Muscle of leg (tissue), 11 donors: ENCODE data around the gene PPP1R1B. TPM values are rescaled to one million over a fixed set of nuclear protein-coding genes. Genes with fewer than 3 reads are reported as not detected.

Experiments
- DNase-seq: peaks from one replicate; pipeline ENCODE4 v3.0.0; 2013
- H3K27ac ChIP-seq: one replicate; pipeline ENCODE4 v1.5.1; 2013; ENCODE audit warnings: mild to moderate bottlenecking, low read length, control low read depth
- H3K27me3 ChIP-seq: one replicate; pipeline ENCODE4 v1.6.1; 2013; ENCODE audit warnings: low read length; ENCODE audit not compliant: control insufficient read depth, insufficient read depth
- H3K36me3 ChIP-seq: one replicate; pipeline ENCODE4 v1.6.1; 2013; ENCODE audit warnings: low read length; ENCODE audit not compliant: control insufficient read depth, insufficient read depth
- H3K4me1 ChIP-seq: one replicate; pipeline ENCODE4 v1.6.1; 2013; ENCODE audit warnings: low read length; ENCODE audit not compliant: control insufficient read depth, insufficient read depth
- H3K4me3 ChIP-seq: one replicate; pipeline ENCODE4 v1.5.1; 2013; ENCODE audit warnings: low read length, control low read depth
- H3K9me3 ChIP-seq: replicated peaks from 2 replicates; pipeline ENCODE4 v1.6.1; 2013; ENCODE audit warnings: low read depth, low read length; ENCODE audit not compliant: control insufficient read depth
- WGBS: methylation state at CpG from one replicate; pipeline ENCODE4 v1.1.5; 2013; ENCODE audit warnings: missing lambda C conversion rate; ENCODE audit not compliant: insufficient coverage; 5-methylcytosine and 5-hydroxymethylcytosine counted together
- polyA plus RNA-seq, 8 donors: library from polyadenylated mRNA; unstranded; fragments of 120-200 nt; gene quantifications; one replicate each; pipeline versions ENCODE4 v1.2.1 to v1.2.3, GENCODE V29; 2013; ENCODE audit warnings: inconsistent platforms in 1 of 8, low replicate concordance in 1 of 8; ENCODE audit not compliant: insufficient read length in 8 of 8, insufficient read depth in 1 of 8
- total RNA-seq: library from RNA; stranded (reverse); fragments of 120-200 nt; gene quantifications from one replicate; pipeline ENCODE4 v1.2.4, GENCODE V29; 2013

The PPP1R1B gene
- total and polyA plus RNA-seq, 9 donors, result 0.56 to 2.9 (median 1.6) TPM

DNA sequence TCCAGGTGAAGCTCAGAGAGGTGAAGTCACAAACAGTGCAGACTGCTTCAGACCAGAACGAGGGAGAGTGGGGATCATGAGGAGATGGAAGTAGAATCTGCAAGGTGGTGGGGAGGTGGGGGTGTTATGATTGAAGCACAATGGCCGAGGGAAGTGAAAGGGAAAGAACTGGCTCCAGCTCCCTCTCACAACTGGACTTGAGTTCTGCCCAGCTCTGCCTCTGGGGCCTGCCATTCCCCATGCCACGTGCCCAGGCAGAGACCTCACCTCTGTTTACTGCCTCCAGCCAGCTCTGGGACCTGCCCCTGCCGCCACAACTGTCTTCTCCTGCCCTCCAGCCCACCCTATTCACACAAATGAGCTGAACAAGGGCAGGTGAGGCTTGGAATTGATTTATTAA, 44.0 kb downstream of the PPP1R1B start:
- 47% methylated on average over 2 of the region's 4 CpGs for WGBS
- Histone ChIP-seq H3K4me3 (no peak overlapping the region), H3K27me3 (peaks cover 58% of the 10 kb centered on the region), H3K9me3 (no peaks in the 10 kb centered on the region), H3K27ac (no peak overlapping the region), H3K36me3 (no peaks in the 10 kb centered on the region), H3K4me1 (peaks cover 55% of the 10 kb centered on the region)
- no peak for DNase-seq

DNA sequence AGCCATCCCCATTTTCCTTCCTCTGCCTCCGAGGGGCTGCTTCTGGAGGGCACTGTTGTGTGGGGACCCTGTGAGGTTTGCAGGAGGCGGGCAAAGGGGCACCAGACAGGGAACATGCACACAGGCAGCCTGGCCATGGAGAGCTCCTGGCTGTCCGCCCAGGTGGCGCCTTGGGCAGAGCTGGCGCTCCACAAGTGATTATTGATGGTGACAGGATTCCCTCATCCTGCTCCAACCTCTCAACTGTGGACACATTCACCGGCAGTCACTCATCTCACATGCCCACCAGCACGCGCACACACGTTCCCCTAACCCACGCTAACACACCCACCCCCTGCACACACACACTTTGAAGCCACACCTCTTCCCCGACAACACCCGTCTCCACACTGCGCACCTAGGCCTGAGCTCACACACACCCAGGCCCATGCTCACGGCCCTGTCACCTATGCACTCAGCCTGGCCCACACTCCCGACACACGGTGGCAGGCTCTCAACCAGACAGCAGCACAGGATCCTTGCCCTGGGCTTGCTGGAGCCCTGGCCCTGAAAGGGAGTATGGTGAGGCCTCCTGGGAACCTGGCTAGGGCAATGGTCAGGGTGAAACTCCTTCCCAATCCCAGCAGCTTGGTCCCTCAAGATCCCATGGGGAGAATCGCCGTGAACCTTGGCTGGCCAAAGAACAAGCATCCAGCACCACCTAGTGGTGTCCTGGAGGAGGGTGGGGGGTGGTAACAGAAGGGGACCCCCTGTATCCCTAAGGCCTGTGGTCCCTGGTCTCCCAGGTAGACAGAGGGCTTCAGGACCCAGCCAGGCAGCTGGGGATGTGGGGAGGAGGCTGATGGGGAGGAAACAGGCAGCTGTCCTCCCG, 45.1 kb downstream of the PPP1R1B start:
- Histone ChIP-seq H3K9me3 (no peaks in the 10 kb centered on the region), H3K27me3 (peaks cover 47% of the 10 kb centered on the region), H3K27ac (no peak overlapping the region), H3K4me3 (no peak overlapping the region), H3K4me1 (peaks cover 55% of the 10 kb centered on the region), H3K36me3 (peaks cover 3% of the 10 kb centered on the region)
- no peak for DNase-seq
- WGBS, result 72% methylated on average over 14 of the region's 19 CpGs

DNA sequence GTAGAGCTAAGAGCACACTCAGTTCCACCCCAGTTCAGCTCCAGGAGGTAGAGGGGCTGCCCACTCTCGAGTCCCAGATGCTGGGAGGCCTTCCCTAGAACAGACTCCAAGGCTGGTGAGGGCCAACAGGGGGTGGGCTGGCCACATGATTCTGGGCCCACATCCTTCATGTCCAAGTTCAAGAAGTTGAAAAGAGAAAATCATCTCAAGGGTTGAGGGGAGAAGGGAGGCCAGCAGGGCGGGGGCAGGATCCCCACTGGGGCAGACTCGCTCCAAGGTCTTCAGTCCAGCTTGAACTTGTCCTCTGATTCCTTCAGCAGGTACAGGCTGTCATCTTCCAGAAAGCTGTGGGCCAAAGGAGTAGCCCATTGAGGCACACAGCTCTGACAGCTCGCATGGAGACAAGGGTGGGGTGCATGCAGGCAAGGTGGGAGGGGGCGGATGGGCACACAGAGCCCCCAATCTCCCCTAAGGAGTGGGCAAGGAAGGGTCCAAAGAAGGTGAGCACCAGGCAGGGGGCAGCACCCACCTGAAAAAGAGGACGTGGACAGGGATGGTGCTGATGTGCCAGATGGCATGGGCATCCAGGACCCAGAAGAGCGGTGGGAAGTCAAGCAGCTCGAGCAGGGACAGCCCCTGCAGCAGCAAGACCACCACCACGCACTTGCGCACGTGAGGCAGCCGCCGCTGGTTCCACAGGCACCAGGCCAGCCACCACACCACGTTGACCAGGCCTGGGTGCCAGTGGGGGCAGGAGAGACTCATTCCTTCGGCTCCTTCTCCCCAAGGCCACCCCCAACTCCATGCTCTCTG, 46.0 kb downstream of the PPP1R1B start:
- WGBS, result 67% methylated on average over 14 of the region's 15 CpGs
- no peak overlapping the region for H3K4me3 ChIP-seq
- H3K27ac ChIP-seq, result no peak overlapping the region
- H3K36me3 ChIP-seq, result peaks cover 9% of the 10 kb centered on the region
- peaks cover 55% of the 10 kb centered on the region for H3K4me1 ChIP-seq
- no peaks in the 10 kb centered on the region for H3K9me3 ChIP-seq
- H3K27me3 ChIP-seq, result peaks cover 38% of the 10 kb centered on the region
- no peak for DNase-seq

DNA sequence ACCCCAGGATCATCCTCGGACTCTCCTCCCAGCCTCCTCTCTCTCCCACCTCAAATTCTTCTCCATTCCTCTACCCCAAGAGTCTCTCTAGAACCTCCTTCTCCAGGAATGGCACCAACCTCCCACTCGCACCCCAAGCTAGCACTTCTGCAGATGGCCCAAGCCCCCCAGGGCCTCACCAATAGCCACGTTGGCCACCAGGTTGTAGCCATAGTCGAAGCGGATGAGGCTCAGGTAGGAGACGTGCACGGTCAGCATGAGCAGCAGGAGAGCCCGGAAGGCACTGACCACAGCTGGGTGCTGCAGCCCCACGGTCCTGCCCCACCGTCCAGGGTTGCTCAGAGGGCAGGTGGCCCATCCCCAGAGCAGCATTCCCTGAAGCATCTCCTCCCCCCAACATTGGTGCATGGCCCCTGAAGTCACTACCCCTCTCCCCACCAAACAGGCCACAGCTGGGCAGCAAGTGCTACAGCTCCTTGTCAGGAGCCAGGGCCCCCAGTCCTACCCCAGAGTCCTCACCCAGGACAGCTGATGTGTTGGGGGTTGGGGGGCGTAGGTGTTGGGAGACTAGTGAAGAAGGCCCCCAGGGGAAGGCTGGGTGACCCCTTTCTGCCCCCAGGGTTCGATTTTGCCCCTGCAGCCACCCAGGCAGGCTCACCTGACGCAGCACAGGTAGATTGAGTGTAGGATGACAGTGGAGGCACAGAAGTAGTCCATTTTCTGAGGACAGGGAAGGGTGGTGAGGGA, 46.8 kb downstream of the PPP1R1B start:
- Histone ChIP-seq H3K4me1 (peaks cover 59% of the 10 kb centered on the region), H3K4me3 (no peak overlapping the region), H3K27me3 (peaks cover 32% of the 10 kb centered on the region), H3K27ac (no peak overlapping the region), H3K36me3 (peaks cover 12% of the 10 kb centered on the region), H3K9me3 (no peaks in the 10 kb centered on the region)
- 68% methylated on average over 12 of the region's 13 CpGs for WGBS
- no peak for DNase-seq

DNA sequence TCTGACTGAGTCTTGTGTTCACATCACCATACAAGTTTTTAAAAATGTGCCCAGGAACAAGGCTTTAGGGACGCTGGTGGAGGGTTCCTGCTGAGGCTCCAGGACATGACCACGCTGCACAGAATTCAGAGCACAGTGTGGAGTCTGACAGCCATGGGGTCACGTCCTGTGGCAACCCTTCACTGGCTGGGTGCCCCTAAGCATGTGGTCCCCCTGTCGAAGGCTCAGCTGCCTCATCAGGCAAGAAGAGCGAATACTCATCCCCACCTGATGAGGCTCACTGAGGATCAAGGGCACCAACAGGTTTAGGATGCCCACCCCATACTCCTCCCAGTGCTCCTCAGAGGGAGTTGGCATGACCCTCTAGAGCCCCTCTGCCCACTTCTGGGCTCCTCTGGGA, 47.4 kb downstream of the PPP1R1B start:
- Histone ChIP-seq H3K4me1 (peaks cover 62% of the 10 kb centered on the region), H3K27ac (no peak overlapping the region), H3K9me3 (no peaks in the 10 kb centered on the region), H3K27me3 (peaks cover 25% of the 10 kb centered on the region), H3K4me3 (no peak overlapping the region), H3K36me3 (peaks cover 12% of the 10 kb centered on the region)
- DNase-seq, result no peak
- 83% methylated on average over 3 of the region's 5 CpGs for WGBS

DNA sequence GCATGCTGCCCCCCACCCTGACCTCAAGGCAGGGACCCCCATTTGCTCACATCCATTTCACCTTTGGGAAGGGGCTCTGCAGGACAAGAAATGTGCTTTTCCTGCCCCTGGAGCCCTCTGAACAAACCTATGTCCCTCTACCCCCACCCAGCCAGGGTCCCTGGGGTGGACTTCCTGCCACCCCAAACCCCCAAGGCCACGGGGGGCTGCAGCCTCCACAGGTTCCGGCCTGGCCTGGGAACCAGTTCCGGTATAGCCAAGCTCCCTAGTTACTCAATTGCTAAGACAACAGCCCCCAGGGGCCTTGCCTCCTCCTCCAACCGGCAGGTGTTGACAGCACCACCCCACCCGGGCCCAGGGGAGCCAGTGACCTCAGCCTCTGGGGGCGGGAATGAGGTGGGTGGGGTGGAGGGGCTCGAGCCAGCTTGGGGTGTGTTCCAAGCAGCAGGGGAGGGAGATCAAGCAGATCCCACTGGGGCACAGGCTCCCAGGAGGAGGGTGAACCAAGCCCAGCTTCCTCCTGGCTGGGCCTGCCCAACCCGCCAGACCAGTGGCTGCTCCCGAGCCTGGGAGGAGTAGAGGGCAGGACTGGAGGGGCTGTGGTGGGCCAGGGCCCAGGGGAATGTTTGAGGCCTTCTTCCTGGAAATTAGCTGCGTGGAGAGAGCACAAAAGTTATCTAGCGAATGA, 48.1 kb downstream of the PPP1R1B start:
- no peak for DNase-seq
- WGBS, result 32% methylated on average over 8 of the region's 11 CpGs
- peaks cover 69% of the 10 kb centered on the region for H3K4me1 ChIP-seq
- no peaks in the 10 kb centered on the region for H3K9me3 ChIP-seq
- H3K27me3 ChIP-seq, result peaks cover 19% of the 10 kb centered on the region
- H3K4me3 ChIP-seq, result no peak overlapping the region
- H3K36me3 ChIP-seq, result peaks cover 12% of the 10 kb centered on the region
- H3K27ac ChIP-seq, result peak overlapping the region; percentile 67

DNA sequence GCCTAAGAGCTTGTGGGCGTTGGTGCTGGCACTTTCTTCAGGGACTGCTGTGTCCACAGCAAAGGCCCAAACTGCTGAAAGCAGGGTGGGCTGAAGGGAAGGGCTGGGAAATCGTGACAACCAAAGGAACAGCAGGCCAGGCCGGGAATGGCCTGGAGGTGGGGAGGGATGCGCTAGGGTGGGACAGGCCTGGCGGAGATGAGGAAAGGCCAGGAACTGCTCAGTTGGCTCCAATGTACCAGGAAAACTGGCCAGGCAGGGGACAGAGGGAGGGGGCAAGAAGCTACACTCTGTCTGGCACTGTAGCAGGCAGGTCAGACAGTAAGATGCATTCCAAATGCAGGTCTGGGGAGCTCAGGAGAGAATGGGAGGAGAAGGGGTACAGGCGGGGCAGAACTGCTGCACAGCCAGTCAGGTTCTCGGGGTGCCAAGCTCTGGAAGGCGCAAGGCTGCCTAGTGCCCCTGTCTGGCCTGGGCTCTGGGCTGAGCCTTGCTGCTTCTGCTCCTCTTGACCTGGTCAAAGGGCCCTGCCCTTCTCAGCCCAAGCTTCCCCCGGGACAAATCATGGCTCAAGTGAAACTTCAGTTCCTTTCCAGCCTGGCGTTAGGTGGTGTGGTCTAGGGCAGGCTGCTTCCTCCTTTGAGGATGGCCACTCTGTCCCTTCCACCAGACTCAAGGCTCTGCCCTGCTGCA, 48.8 kb downstream of the PPP1R1B start:
- H3K4me3 ChIP-seq, result no peak overlapping the region
- peak overlapping the region; percentile 67 for H3K27ac ChIP-seq
- 79% methylated on average over 8 of the region's 10 CpGs for WGBS
- no peaks in the 10 kb centered on the region for H3K9me3 ChIP-seq
- no peak for DNase-seq
- peaks cover 12% of the 10 kb centered on the region for H3K27me3 ChIP-seq
- H3K4me1 ChIP-seq, result peaks cover 76% of the 10 kb centered on the region
- H3K36me3 ChIP-seq, result peaks cover 12% of the 10 kb centered on the region

DNA sequence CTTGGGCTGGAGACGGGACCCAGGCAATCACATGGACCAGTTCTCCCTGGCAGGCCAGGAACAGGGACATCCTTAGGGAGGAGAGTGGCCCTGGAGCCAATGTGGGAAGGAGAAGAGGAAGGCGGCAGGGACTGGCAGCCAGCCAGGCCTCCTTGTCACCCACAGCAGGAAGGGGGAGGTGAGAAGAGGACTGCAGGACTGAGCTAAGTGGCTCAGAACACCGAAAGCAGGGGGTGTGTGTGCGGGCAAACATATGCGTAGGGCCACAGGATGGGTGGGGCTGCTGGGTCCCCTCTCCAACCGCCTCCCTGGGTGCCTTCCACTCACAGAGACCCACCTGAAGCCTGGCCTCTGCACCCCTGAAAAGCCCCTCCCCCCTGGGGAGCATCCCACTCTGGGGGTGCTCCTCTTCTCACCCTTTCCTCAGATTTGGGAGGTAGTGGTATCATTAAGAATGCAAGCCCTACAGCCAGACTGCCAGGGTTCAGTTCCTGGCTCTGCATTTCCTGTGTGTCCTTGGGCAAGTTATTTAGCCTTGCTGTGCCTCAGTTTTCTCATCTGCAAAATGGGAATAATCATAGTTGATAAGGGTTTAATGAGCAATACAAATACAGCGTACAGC, 49.6 kb downstream of the PPP1R1B start:
- H3K4me1 ChIP-seq, result peaks cover 73% of the 10 kb centered on the region
- 66% methylated on average over 3 of the region's 7 CpGs for WGBS
- H3K36me3 ChIP-seq, result peaks cover 12% of the 10 kb centered on the region
- no peak overlapping the region for H3K4me3 ChIP-seq
- DNase-seq, result no peak
- H3K27me3 ChIP-seq, result peaks cover 4% of the 10 kb centered on the region
- H3K9me3 ChIP-seq, result no peaks in the 10 kb centered on the region
- peak overlapping the region; percentile 90 for H3K27ac ChIP-seq

DNA sequence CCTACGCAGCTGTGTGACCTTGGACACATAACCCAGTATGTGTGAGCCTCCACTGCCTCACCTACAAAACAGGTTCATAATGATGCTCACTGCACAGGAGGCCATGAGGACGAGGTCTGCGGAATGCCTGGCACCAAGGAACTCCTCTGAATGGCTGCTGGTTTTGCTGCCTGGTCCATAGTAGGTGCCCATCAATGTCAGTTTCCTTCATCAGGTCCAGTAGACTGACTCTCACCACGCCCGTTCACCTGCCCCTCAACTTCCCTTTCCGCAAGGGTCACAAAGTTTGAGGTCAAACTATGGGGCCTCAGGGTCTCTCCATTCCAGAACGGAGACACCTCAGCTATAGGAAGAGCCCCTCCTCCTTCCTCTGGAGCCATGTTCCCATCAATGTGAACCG, 50.3 kb downstream of the PPP1R1B start:
- Histone ChIP-seq H3K4me3 (no peak overlapping the region), H3K4me1 (peaks cover 65% of the 10 kb centered on the region), H3K27ac (peak overlapping the region; percentile 90), H3K27me3 (no peaks in the 10 kb centered on the region), H3K36me3 (peaks cover 12% of the 10 kb centered on the region), H3K9me3 (no peaks in the 10 kb centered on the region)
- 75% methylated on average over 6 of the region's 8 CpGs for WGBS
- no peak for DNase-seq
